GM13977 (cell line): ENCODE data around the gene DDX54.
"Not testable (repeated sequence)": the region's sequence is repeated elsewhere in the genome, so short reads cannot be mapped to it uniquely, and the experiment has no call there.

Experiments used
- DNase-seq: peaks from one replicate; pipeline ENCODE4 v3.0.0; 2012; ENCODE audit warnings: low spot score
- in situ Hi-C: fragments of 300-500 bp; cut with MboI; formaldehyde crosslinking; loops from one replicate; pipeline ENCODE4 v1.12.0; 2022; ENCODE audit warnings: low sequenced_read_pairs, low pct_unique_long_range_greater_than_20kb, mixed read lengths, inconsistent platforms; ENCODE audit not compliant: unreplicated experiment
- TF ChIP-seq, protein P1 (sequence below): IDR thresholded peaks from 2 replicates; pipeline ENCODE4 v1.5.1; 2012; ENCODE audit warnings: mild to moderate bottlenecking, control low read depth; ENCODE audit not compliant: insufficient read depth; ENCODE audit errors: extremely low read depth, missing control alignments

The DDX54 gene

GRCh38 chr12:113119980-113120669, 65.2 kb downstream of the DDX54 start:
- TF ChIP-seq, protein P1, sequence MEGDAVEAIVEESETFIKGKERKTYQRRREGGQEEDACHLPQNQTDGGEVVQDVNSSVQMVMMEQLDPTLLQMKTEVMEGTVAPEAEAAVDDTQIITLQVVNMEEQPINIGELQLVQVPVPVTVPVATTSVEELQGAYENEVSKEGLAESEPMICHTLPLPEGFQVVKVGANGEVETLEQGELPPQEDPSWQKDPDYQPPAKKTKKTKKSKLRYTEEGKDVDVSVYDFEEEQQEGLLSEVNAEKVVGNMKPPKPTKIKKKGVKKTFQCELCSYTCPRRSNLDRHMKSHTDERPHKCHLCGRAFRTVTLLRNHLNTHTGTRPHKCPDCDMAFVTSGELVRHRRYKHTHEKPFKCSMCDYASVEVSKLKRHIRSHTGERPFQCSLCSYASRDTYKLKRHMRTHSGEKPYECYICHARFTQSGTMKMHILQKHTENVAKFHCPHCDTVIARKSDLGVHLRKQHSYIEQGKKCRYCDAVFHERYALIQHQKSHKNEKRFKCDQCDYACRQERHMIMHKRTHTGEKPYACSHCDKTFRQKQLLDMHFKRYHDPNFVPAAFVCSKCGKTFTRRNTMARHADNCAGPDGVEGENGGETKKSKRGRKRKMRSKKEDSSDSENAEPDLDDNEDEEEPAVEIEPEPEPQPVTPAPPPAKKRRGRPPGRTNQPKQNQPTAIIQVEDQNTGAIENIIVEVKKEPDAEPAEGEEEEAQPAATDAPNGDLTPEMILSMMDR, result no peak
- in situ Hi-C loops, result no loop called here
- DNase-seq, result no peak

DNA sequence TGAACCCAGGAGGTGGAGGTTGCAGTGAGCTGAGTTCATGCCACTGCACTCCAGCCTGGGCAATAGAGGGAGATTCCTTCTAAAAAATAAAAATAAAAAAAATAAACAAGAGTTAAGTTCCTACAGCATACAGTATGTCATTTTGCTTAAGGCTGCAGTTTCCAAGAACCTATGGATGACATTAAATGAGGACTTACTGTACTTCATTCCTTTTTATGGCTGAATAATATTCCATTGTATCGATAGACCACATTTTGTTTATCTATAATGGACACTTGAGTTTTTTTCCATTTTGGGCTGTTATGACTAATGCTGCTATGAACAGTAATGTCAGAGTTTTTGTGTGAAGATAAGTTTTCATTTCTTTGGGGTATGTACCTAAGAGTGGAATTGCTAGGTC, 67.1 kb downstream of the DDX54 start:
- in situ Hi-C loops, result no loop called here
- TF ChIP-seq, protein P1, result no peak
- DNase-seq, result no peak

DNA sequence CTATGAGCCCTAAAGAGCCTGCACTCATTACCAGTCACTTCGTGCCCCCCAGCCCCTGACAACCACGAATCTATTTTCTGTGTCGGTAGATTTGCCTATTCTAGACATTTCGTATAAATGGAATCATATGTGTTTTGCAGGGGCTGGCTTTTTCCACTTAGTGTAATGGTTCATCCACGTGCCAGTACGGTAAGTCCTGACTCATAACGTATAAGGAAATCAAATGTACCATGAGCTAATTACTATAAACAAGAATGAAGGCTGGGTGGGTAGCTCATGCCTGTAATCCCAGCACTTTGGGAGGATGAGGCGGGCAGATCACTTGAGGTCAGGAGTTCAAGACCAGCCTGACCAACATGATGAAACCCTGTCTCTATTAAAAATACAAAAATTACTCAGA, 67.6 kb downstream of the DDX54 start:
- DNase-seq, in situ Hi-C loops: not testable (repeated sequence)

- in situ Hi-C loops, result no loop called here
- TF ChIP-seq, protein P1, result no peak
- no peak for DNase-seq
These were observed 68.4 kb downstream of the DDX54 start for GRCh38 chr12:113116875-113117274.

DNA sequence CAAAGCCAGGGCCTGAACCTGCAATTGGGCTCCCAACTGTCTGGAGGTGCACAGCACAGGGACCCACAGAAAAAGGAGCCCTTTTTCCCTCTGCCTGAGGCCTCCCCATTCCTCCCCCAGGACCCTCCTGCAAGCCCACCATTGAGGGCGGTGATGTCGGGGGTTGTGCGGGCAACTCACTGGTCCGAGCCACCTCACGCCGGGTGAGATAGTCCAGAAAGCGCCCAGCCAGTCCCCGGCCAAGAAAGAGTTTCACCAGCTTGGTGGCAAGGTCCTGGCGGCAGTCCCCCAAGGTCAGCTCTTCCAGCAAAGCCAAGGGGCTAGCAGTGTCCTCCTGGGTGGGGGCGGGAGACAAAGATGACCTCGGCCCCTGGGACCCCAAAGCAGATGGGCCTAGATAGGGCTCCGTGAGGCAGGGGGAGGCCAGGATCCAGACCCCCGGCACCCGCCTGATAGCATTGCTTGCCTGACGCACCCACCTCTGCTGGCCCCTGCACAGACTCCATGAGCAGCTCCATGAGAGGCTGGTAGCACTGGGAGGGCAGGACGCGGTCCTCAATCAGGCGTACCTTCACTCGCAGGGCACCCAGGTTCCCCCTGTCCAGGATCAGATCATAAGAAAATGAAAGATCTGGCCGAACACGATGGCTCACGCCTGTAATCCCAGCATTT, 69.7 kb downstream of the DDX54 start:
- TF ChIP-seq, protein P1, result no peak
- DNase-seq, result no peak
- in situ Hi-C loops, result no loop called here

DNA sequence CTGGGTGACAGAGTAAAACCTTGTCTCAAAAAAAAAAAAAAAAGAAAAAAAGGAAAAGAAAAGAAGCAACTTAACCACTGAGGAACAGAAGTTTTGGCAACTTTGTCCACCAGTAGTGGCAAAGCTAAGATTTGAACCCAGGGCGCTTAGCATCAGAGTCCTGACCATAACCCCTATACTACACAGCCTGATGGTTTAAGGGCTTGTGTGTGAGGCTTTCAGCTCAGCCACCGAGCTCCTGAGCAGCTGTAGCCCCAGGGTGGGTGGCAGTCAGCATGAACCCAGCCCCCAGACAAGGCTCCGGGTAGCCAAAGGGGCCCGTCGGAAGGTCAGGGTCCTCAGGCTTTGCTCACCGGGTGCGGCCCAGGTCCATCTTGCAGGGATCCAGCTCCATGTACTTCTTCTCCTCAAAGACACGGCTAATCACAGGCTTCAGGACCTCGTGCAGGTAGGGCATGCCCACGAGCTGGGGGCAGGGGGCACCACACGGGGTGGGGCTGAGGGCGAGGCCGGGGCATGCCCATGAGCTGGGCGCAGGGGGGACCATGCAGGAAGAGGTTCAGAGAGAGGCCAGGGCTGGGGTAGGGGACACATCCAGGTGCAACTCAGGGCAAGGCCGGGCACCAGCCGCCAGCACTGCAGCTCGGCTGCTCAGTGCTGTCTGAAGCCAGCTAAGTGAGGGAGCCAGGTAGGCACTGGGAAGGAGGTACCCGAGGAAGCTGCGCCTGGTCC, 70.7 kb downstream of the DDX54 start:
- DNase-seq, result no peak
- TF ChIP-seq, protein P1, result no peak
- in situ Hi-C loops, result no loop called here

DNA sequence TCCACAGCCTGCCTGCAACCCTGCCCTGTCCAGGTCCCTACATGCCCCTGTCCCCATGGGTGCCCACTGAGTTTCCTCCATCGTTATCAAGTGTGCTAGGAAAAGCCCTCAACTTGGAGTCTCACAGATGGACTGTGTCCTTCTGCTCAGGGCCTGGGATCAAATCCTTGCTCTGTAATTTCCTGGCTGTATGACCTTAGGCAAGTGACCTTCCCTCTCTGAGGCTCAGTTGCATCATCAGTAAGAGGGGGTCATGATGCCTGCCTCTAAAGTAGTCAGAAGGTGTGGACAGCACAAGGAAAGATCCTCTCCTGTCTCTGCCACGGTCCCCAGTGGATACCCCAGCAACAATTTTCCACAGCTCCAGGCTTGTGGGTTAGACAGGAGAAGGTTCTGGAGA, 71.9 kb downstream of the DDX54 start:
- TF ChIP-seq, protein P1, result no peak
- no peak for DNase-seq
- in situ Hi-C loops, result no loop called here
